COLO668 (cell line): Measurements from ENCODE around the gene WASHC2C.
"Not testable (repeated sequence)": the region's sequence is repeated elsewhere in the genome, so short reads cannot be mapped to it uniquely, and the experiment has no call there.

Experiments
- DNase-seq: peaks from one replicate; lab custom pipeline; 2025; ENCODE audit not compliant: unreplicated experiment; lab: John Stamatoyannopoulos, UW

Gene WASHC2C, protein sequence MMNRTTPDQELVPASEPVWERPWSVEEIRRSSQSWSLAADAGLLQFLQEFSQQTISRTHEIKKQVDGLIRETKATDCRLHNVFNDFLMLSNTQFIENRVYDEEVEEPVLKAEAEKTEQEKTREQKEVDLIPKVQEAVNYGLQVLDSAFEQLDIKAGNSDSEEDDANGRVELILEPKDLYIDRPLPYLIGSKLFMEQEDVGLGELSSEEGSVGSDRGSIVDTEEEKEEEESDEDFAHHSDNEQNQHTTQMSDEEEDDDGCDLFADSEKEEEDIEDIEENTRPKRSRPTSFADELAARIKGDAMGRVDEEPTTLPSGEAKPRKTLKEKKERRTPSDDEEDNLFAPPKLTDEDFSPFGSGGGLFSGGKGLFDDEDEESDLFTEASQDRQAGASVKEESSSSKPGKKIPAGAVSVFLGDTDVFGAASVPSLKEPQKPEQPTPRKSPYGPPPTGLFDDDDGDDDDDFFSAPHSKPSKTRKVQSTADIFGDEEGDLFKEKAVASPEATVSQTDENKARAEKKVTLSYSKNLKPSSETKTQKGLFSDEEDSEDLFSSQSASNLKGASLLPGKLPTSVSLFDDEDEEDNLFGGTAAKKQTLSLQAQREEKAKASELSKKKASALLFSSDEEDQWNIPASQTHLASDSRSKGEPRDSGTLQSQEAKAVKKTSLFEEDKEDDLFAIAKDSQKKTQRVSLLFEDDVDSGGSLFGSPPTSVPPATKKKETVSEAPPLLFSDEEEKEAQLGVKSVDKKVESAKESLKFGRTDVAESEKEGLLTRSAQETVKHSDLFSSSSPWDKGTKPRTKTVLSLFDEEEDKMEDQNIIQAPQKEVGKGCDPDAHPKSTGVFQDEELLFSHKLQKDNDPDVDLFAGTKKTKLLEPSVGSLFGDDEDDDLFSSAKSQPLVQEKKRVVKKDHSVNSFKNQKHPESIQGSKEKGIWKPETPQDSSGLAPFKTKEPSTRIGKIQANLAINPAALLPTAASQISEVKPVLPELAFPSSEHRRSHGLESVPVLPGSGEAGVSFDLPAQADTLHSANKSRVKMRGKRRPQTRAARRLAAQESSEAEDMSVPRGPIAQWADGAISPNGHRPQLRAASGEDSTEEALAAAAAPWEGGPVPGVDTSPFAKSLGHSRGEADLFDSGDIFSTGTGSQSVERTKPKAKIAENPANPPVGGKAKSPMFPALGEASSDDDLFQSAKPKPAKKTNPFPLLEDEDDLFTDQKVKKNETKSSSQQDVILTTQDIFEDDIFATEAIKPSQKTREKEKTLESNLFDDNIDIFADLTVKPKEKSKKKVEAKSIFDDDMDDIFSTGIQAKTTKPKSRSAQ (N-terminal part only)

DNA sequence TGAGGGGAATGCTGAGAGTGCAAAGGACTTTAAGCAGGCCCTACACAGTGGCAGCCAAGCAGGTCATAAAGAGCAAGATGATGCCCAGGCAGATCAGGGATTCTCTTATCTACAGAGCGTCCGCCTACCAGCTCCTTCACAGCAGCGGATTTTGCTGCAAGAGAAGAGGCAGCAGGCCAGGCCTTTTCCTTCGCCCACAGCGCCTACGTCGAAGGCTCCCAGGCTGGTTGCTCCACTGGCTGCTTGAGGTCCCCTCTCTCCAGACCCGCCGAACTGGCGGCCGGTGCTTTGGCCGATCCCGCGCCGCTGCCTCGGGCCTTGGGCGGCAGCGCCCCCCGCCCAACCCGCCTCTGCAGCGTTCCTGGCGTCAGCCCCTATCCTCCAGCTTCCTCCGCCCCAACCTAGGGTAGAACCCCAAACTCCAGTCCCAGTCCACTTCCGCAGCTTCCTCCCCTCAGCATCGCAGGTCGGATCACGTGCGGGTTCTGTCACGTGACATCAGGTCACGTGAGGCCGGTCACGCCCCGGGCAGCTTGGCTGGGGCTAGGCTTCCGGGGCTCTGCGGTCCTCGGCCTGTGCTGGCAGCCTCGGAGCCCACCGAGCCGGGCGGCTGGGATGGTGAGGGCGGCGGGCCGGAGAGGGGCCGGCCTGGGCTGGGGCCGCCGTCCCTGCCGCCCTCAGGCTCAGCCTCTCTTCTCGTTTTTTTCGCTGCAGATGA is at the start of gene WASHC2C:
Gene WASHC2C, plus strand, starts transcription at position 564 of the 718 bp plus-strand sequence. Its CDS starts 52 bp downstream, at position 616.
- peak; percentile 90 for DNase-seq

DNA sequence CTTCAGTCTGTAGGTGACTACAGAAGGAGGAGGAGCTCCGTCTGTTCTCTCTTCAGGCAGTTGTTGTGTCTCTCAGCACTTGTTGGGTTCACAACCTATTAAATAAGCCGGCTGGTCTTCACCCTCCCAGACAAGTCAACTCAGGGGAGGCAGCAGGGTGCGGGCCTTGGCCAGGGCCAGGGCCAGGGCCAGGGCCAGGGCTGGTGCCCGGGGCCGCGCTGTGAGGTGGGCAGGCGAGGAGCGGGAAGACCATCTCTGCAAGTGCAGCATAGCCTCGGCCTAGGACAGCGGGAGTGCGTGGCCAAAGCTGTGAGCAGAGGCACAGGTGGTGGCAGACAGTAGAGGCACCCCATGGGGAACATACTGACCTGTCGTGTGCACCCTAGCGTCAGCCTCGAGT is 48.6 kb upstream of the WASHC2C start:
- not testable (repeated sequence) for DNase-seq

DNA sequence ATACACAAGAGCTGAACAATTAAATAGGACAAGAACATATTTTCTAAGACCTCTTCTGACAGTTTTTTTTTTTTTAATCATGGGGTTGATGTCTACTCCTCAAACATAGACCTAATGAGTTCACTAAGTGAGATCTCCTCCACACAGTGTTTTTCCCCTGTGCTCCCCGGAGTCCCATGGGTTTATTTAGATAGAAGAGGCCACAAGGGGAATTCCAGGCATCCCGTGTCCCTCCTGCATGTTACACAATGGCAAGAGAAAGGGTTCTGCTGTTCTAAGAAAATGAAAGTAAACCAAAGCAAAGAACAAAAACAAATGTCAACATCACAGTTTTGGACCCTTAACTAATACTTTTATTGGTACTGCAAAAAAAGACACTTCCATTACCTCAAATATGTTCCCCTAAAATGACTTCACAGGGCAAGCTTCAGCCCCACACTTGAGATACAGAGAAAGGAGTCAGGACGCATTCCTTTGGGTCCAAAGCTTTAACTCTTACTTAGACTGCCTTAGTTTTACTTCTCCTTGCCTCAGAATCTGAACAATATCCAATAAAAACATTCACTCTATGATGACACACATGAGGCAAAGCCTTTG is 16.8 kb upstream of the WASHC2C start:
- DNase-seq = not testable (repeated sequence)

DNA sequence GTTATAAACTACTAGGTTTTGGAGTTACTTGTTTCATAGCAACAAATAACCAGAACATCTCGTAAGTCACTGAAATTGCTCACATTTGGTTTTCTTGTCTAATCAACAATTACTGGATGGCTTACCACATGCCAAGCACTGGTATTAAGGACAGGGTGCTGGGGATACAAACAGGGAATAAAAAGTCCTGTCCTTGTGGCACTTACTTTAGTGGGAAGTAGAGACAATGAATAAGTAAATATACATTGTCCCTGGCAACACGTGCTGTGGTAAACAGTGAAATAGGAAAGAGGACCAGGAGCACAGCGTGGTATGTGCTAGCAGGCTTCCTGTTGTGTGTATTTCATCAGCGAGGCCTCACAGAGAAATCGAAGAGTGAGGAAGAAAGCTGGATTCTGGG is 15.8 kb upstream of the WASHC2C start:
- not testable (repeated sequence) for DNase-seq

DNA sequence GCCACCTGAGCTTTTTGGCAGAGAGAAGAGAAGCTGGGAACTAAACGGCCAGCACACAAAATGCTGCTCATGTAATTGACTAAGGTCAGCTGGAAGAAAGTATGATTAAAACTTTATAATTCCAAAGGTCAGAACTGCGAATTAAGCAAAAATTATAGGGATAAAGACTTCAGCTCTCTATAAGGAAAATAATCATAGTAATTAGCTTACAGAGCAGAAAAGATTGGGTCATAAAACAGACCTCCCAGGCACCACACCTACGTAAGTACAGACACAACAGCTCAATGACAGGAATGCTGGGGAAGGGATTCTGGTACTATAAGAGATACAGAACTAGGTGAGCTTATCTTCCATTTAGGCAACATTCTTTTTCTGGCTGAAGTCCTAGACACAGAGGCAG is 10.0 kb upstream of the WASHC2C start:
- not testable (repeated sequence) for DNase-seq

DNA sequence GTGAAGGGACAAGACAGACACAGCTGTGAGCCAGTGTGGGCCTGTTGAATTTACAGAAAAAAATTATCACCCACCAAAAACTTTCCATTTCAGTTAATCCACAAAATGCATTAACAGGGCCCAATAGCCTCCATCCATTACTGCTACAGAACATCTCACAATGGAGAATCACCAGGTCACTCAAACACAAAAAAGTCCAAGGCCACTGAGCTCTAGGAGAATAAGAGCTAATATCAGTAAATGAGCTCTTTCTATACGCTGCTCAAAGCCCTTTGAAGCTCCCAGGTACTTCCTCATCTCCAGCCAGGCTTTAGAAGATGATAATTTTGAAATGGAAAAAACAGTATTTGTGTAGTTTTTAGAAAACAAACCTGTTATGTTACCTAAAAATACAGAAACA is 9.4 kb upstream of the WASHC2C start:
- DNase-seq = not testable (repeated sequence)

DNA sequence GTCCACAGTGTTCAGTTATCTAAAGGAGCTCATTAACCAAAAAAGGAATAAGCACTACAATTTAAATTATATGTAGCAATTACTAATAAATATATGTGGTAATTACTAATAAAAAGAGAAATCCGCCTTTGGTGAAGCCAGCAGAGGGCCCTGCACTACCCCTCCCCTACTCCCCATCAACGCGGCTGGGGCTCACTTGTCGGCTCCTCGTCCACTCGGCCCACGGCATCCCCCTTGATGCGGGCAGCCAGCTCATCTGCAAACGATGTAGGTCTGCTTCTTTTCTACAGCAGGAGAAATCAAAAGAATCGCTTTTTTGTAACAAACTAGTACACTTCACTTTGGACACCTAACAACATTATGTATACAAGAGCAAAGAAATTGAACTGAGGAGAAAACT is 5.6 kb upstream of the WASHC2C start:
- DNase-seq = not testable (repeated sequence)

DNA sequence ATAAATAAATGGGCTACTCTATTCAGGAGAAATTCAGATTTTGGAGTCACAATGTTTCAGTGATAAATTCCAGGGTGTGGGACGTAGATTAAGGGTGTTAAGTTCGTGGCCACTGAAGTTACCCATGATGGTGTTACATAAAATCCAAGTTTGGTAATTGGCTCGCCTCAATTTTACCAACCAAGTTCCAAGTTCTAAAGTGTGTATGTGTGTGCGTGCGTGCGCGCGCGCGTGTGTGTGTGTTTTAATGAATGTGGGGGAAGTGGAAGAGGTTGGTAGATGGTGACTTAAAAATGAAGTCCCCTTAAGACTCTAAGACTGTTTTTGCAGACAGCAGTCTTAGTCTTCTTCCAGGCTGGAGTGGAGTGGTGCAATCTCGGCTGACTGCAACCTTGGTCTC is 3.2 kb upstream of the WASHC2C start:
- DNase-seq = not testable (repeated sequence)

DNA sequence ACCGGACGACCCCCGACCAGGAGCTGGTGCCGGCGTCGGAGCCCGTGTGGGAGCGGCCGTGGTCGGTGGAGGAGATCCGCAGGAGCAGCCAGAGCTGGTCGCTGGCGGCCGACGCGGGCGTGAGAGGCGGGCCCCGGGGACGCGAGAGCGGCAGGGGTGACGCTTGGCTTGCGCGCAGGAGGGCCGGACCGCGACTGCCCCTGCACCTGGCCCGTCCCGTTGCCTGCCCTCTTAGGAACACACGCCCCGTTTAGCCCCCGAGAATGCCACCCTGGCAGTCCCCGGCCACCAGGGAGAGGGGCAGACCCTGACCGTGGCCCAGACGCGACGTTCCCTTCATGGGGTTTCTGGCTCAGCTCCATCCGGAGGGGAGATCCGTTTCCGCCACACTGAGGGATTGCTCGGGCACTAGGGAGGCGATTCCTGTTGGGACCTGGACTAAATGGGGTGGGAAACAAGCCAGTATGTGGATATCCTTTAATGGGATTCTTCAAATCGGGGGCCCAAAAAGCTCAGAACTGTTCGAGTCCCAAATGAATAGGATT is 427 bp downstream of the WASHC2C start:
- DNase-seq = not testable (repeated sequence)

DNA sequence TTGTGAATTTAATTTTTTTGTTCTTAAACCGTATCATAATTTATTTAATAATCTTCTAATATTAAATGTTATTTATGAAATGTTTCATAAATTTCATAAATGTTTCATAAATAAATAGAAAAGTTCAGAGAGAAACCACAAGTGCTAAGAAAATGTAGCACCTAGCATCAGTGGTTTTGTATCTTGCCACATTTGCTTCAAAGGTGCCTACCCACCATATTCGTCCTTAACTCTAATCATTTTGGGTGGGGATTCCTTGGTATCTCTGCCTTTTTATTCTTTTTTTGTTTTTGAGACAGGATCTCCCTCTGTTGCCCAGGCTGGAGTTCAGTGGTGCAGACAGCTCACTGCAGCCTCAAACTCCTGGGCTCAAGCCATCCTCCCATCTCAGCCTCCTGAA is 7.4 kb downstream of the WASHC2C start:
- not testable (repeated sequence) for DNase-seq

DNA sequence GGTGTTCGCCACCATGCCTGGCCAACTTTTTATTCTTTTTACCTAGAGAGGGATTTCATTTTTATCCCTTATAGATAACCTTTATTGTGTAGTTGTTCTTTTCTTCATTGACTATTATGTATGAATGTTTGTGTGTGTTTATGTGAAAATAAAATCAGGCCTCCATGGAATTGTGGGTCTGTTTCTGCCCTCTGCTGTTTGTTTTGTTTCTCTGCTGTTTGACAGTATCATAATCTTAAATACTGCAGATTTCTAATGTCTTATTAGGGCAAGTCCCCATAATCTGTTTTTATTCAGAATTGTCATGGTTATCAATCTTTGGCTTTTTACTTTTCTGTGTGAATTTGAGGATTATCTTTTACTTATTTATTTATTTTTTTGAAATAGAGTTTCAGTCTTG is 7.8 kb downstream of the WASHC2C start:
- DNase-seq = not testable (repeated sequence)

DNA sequence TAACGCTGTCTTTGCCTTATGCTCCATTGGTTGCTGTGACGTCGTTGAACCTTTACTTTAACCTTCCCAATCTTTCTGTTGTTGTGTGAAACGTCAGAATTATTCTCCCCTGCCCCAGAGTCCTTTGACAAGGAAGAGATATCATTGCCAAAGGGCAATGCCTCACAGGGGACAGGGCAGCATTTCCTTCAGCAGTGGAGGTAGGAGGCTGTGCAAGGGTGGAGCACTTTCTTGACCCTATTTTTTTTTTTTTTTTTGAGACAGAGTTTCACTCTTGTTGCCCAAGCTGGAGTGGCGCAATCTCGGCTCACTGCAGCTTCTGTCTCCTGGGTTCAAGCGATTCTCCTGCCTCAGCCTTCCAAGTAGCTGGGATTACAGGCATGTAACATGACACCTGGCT is 14.5 kb downstream of the WASHC2C start:
- not testable (repeated sequence) for DNase-seq

DNA sequence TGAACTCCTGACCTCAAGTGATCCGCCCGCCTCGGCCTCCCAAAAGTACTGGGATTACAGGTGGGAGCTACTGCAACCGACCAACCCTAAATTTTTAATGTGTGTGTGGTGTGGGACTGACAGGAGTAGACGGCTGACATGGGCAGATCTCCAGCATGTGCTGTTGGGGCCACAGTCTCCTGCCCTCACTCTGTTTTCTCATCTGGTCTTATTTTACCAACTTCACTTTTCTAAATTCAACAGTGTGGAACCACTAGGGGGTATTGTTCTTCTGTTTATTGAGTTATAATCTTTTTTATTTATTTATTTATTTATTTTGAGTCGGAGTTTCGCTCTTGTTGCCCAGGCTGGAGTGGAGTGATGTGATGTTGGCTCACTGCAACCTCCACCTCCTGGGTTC is 14.9 kb downstream of the WASHC2C start:
- not testable (repeated sequence) for DNase-seq

DNA sequence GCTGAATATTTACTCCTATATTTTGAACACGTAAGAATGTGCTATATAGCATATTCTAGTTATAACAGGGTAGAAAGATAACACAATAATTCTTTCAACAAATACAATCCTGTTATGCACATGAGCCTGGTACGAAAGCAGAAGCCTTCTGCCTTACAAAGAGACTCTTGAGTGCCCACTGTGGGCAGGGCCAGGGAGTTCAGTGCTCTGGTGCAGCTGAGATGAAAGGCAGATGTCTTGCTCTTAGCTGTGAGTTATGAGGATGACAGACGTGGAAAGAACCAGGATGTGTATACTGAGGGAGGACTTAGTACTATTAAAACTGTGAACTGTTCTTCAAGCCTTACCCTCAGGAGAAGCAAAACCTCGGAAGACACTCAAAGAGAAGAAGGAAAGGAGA is 24.1 kb downstream of the WASHC2C start:
- DNase-seq = not testable (repeated sequence)

DNA sequence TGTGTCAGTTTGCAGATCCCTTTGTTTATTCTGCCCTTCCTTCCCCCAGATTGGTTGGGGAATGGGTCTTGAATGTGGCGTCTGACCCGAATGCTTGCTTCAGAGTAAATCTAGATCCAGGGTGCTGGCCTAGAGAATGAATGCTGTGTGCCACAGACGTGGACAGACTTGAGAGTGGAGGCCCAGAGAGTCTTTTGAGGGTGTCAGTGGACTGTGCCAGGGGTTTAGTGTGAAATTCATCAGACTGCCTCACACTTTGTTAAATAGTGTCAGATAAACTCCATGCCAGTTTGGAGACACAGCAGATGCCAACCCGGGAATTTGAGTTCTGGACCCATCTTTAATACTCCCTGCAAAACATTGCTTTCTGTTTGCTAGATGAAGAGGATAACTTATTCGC is 25.1 kb downstream of the WASHC2C start:
- DNase-seq = not testable (repeated sequence)

DNA sequence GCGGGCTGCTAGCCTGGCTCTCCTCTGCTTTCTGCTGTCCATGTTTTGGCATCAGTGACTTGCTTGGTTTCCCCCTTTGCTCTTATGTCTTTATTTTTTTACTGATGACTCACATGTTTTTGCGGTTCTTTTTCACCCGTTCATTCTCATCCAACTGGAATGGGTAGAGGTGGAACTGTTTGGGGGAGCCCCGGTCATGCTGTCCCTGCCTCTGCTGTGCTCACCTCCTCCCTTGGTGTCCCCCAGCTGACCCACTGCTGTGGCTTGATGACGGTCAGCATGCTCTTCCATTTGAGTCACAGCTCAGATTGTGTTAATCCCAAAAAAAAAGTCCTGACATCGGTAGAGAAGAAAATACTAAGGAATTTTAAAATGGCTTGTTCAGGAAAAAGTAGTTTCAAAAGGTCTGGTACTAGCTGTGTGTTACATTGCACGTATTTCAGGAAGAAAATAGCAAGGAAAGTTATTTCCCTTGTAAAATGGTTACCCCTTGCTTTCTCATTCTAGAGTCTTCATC is 27.0 kb downstream of the WASHC2C start:
- not testable (repeated sequence) for DNase-seq

DNA sequence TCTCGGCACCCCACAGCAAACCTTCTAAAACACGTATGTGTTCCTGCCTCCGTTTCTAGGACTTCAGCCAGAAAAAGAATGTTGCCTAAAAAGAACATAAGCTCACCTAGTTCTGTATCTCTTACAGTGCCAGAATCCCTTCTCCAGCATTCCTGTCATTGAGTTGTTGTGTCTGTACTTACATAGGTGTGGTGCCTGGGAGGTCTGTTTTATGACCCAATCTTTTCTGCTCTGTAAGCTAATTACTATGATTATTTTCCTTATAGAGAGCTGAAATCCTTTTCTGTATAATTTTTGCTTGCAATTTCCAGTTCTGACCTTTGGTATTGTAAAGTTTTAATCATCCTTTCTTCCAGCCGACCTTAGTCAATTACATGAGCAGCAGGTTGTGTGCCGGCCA is 28.0 kb downstream of the WASHC2C start:
- DNase-seq = not testable (repeated sequence)

DNA sequence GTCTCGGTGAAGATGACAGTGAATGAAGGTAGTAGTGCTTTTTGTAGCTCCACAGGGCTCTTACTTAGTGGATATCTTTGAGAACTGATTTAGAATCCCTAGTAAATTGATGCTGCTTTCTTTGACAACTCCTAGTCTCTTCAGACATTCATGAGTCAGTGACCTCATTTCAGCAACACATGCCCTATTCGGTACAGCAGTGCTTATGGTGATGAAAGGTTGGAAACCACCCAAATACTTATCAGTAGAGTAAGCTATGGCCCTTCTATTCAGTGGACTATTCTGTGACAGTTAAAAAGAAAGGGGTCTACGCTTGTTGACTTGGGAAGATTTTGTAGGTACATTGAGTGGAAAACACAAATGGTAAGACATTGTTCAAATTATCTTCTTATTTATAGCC is 29.0 kb downstream of the WASHC2C start:
- DNase-seq = not testable (repeated sequence)

DNA sequence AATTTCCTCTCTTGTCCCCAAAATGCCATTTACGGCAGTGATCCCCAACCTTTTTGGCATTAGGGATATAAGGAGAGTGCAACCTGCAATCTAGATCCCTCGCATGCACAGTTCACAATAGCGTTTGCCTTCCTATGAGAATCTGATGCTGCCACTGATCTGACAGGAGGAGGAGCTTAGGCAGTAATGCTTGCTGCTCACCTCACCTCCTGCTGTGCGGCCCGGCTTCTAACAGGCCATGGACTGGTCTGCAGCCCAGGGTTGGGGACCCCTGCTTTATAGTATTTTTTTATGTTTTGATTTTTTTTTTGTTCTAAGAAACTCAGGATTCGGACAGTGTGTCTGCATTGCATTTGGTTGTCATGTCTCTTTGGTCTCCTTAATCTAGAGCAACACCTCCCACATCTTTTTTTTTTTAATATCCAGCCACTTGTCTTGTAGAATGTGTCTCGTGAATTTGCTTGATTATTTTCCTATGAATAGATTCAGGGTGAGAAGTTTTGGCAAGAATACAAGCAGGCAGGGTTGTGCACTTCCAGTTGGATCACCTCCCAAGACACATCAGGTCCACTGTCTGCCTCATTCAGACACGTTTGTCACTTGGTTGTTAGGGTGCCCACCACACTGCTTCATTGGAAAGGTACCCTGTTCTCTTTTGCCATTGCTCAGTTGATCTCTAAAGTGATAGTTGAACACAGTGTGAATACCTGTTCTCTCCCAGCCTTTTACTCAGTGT is 30.8 kb downstream of the WASHC2C start:
- not testable (repeated sequence) for DNase-seq
